ENCODE data around the gene DMGDH.
"Not testable (repeated sequence)": the region's sequence is repeated elsewhere in the genome, so short reads cannot be mapped to it uniquely, and the experiment has no call there.

Gene DMGDH

DNA sequence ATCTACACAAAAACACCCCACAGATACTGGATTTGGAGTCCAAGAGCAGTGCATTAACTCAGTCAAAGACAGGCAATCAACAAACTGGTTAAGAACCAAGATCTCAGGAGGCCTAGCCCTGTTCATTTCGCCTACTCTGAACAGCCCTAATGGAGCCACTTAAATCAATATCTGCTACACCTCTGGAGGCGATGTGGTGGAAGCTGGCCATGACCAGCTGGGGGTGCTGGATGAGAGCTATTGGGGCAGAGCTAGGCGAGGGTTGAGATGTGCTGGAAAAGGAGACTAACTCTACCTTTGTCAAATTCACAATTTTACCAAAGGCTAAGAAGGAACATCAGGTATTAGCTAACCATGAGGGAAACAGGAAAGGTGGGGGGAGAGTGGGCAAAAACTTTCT lies 61.1 kb downstream of the DMGDH start:
- no peak for DNase-seq

DNA sequence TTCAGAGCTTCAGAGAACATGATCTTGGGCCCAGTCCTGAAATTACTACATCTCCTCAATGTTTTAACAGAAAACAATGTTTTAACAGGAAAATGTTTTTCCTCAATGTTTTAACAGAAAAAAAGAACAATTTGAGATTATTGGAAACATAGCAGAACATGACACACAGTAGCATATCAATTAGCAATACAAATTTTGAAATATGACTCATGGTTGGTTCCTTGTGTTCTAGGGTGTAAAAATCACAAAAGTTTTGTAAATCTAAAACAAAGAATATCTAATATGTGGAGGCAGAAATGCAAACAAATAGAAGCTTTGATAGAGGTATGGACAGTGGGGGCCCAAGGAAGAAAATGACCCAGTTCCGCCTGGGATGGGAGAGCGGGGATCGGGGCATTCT lies 61.6 kb downstream of the DMGDH start:
- DNase-seq: no peak

DNA sequence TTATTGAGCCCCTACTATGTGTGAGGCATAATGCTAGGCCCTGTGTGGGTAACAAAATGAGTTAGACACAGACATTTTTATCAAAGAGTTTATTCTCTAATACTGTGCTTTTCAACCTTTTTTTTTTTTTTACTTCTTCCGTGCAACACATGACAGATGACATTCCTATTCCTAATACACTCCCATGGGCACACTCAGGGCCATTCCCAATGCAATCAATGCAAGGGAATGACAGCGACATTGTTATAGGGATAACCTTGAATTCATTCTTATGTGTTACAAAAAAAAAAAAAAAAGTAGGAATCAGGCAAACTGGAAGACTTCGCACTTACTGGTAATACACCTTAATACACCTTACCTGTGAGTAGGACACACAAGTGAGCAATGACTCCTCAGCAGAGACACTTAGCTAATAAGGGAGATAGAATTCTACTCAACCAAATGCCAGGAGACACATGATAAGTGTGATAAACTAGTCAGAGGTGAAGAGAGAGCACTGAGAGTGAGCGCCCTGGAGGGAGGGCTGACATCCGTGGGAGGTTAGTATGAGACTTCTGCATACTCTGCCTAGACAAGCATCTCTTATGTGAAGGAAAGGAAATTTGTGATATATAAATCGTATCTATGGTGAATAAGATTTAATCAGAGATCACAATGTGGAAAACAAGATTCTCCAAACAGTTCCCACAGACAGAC lies 63.4 kb downstream of the DMGDH start:
- no peak for DNase-seq

DNA sequence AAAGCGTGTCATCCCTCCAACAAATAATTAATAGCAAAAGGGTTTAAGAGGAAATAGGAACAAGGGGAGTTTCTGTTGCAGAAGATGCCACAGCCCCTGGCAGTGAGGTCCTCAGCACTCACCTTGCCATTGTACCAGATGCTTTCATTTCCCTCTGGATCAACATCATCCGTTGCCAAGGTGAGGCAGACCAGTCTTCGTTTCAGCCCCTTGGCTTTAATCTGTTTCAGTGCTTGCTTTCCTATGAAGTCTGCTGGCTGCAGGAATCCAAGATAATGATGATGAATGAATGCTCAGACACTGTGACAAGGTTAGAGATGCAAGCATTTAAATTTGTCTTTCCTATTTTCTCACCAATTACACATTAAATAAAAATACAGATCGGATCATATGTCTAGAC lies 64.3 kb downstream of the DMGDH start:
- DNase-seq: no peak

DNA sequence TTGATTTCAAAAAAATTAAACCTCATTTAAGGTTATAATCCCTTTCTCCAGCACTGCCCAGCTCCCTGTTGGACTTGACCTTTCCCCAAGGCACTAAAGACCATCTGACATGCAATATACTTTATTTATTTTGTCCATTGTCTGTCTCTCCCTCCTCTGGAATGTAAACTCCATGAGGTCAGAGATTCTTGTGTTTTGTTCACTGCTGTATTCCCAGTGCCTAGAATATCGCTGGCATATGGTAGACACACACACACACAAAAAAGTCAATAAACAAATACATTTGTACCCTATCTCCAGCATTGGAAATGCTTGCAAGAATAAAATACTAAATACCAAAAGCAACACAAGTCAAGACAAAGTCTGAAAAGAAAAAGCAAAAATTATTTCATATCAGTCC lies 67.1 kb downstream of the DMGDH start:
- no peak for DNase-seq

DNA sequence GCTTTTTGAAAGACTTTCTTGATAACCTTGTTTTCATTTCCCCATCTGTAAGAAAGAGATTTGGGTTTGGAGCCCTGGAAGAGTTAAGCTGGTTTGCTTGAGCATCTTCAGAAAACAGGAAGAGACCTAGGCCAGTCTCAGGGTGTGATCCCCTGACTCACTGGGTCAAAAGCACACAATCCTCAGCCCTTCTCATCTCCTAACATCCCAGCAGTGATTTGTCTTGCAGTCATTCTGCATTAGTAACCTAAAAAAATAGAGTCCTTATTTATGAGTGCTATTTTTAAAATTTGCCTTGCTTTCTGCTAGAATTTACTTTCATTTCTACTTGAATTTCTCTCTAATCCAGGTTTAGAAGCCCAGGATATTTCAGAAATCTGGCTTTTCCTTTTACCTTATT lies 68.0 kb downstream of the DMGDH start:
- no peak for DNase-seq

DNA sequence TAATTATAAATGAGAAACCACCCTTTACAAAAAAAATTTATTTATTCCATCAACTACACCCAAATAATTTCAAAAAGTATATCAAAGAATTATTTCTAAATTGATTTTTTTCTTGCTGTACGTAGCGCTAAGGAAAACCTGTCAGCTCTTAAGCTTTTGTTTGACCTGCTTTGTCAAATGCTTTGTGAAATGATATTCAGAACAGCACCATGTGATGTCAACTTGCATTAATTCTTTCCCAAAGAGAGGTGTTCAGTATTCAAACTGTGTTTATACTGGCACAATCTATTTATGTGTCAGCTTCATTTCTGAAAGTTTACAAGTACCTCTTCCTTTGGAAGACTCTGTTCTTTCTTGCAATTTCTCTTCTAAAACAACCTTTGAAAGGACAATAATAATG lies 72.4 kb downstream of the DMGDH start:
- no peak for DNase-seq

DNA sequence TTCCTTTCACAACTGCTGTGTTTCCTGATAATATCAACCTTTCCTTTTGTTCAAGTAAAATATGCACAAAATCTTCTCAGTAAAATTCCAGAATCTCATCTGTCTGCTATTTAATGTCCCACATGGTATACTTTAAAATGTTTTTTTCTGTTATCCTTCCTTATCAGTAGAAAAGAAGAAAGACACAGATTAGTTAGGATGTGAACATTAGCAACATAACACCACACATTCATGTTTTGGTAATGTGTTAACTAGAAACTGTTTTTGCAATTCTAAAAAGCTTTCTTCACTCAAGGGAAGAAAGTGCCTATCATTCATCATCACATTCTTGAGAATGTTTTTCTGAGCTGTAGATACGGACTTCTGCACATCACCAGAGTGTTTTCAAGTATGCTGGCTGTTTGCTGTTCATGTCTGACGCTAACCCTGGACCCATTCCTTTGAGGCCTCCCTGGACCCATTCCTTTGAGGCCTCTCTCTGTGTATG lies 73.9 kb downstream of the DMGDH start:
- DNase-seq: no peak

DNA sequence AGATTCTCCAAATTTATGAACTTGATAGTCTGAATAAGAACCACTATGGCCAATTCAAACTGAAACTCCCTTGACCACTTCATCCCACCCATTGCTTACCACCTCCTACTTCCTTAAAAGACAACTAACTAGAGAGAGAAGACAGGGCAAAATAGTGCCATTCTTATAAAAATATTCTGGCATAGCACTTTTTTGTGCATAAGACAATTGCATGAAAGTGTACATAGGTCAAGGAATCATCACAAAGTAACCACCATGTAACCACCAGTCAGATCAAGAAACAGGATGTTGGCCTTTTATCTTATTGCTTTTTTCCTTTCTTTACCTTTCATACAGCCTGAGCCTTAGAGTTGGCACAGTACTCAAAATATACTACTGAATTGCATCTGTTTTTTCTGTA lies 76.3 kb downstream of the DMGDH start:
- no peak for DNase-seq

DNA sequence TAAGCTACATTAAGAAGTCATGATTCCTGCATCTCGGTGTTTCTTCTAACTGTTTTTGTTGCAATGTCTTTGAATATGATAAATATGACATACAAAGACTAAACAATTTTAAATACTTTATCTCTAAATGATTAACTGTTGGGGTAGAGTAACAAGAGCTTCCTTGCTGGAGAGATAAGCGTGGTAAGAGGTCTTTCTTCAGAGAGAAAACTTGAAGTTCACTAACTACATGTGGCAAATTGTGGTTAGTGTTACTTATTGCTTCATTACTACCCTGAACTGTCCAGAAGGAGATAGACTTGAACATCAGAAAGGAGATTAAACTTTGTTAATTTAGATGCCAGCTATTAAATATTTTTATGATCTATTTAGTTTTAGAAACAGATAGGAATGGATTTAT lies 77.3 kb downstream of the DMGDH start:
- DNase-seq: no peak

DNA sequence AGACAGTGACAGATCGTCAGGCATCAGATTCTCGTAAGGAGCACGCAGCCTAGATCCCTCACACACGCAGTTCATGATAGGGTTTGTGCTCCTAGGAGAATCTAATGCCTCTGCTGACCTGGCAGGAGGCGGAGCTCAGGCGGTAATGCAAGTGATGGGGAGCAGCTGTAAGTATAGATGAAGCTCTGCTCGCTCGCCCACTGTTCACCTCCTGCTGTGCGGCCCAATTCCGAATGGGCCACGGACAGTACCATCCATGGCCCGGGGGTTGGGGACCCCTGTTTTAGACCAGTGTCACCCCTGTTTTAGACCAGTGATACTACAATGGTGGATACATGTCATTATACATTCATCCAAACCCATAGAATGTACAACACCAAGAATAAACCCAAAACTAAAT lies 80.4 kb downstream of the DMGDH start:
- no peak for DNase-seq

DNA sequence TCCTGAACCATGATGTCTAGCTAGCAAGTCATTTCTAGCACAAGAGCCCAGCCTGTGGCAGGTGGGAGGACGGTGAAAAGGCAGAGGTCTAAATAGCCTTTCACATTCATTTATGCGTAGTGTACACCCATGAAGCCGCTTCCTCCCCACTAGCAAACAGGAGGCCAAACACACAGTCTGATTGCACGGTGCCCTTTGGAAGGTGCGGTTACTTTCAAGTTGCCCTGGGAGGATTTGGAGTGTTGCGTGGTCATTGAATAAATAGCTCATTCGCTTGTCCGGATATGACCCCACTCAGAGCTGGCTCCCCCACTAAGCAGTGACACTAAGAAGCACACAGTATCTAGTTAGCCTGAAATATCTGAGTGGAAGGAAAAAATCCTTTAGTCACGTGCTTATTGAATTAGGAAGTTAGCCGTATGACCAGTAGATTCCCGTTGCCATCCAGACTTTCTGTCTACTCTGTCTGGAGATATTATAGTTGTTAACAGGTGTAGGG lies 83.7 kb downstream of the DMGDH start:
- peak in 1 of 2 donors; percentile 20 for DNase-seq

DNA sequence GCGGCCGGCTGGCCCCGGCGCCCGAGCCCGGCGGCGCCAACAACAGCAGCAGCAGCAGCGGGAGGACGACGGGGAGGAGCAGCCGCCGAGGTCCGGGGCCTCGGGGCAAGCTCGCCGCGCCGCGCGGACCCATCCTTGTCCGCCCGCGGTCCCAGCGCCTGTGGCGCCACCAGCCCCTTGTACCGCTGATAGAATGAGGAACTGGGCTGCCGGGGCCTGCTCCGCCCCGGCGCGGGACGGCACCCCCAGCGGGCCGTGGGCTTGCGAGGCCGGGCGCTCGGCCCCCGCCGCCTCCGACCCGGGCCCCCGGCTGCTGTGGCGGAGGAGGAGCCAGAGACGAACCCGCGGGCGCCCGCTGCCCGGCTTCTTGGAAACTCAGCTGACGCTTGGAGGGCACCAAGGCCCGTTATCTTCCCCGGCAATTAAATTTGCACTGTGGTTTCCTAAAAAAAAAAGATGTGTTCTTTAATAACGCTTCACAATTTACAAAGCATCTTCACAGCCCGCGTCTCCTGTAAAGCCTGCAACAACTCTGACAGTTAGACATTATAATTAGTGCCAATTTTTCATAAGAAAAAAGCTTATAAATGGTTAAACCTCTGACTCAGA lies 84.3 kb downstream of the DMGDH start, which contains the start of gene ARSB:
TSS of gene ARSB (minus strand) at position 195 of the 609 bp plus-strand sequence. CDS start at position 133, 62 bp downstream.
- peak; percentile 58 to 64 for DNase-seq

DNA sequence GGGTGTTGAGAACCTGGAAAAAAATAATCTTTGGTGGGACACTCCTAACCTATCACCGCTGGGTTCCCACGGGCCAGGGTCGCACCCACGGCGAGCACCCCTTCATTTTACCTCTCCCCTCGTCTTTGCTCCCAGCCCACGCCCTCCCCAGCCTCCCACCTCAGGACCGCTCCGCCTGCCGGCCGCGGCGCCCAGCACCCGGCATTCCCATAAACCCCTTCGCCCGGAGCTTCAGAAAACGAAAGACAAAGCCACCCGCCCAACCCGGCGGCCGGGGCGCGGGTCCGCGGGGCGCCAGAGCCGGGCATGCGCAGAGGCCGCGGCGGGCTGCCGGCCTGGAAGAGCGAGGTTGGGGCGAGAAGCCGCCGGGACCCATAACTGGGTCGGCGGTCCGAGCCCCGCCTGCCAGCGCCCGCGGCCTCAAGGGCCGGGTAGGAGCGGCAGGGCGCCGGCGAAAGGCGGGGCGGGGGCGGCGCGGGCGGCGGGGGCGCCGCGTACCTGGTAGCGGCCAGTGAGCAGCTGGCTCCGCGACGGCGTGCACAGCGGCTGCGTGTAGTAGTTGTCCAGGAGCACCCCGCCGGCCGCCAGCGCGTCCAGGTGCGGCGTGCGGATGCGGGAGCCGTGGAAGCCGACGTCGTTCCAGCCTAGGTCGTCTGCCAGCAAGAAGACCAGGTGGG lies 84.9 kb downstream of the DMGDH start:
- DNase-seq: peak; percentile 86

DNA sequence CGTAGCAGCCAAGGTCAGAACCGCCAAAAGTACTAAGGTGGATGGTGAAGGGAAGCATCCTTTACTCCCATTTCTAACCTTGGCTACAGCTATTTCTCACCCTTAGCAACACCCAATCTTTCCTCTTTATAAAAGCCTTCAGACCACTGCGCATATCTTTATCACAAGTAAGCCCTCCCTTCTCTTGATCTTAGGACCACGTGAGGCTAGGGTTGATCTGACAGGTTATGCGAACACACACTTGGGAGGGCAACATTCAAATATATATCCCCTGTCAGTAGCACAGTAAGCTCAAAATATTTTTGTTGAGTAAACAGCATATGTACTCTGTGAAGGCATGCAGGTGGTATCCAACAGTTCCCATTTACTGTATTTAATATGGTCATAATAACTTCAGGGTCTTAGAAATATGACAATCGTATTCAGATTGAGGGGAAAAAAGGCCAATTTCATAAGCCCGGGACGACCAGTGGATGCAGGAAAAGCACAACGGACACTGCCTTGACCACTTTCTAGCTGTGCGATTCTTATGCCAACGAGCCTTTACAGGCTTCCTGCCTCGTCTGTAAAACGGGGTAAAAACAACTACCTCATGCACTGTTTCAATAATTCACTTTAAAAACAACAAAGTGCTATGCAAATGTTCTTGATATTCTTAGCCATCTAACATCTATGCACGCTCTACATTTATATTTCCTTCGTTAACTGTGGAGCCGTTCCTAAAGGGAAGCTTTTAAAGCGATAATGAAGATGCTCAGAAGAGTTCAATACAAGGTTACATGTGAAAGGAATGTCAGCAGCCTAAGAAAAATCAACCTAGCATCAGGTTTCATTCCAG lies 85.7 kb downstream of the DMGDH start:
- no peak for DNase-seq

DNA sequence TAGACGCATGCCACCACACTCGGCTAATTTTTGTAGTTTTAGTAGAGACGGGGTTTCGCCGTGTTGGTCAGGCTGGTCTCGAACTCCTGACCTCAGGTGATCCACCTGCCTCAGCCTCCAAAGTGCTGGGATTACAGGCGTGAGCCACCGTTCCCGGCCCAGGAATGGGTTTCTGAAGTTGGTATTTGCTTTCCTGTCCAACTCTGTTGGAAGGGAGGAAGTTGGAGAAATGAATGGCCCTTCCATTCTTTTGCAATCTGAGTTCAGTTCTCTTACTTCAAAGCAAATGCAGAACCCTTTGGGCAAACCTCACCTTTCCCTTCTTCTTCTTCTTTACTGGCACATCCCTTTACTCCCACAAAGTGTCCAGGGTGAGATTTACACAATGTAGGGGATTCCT lies 86.3 kb downstream of the DMGDH start:
- DNase-seq: not testable (repeated sequence)

DNA sequence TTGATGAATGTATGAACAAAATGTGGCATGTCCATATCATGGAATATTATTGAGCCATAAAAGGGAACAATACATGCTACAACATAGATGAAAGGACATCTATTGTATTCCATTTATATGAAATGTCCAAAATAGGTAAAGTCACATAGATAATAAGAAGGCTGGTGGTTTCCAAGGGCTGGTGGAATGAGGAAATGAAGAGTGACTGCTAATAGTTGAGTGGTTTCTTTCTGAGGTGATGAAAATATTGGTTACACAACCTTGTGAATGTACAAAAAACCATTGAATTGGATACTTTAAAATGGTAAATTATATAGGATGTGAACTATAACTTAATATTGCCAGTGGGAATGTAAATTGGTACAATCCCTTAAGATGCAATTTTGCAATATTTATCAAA lies 89.6 kb downstream of the DMGDH start:
- no peak for DNase-seq

DNA sequence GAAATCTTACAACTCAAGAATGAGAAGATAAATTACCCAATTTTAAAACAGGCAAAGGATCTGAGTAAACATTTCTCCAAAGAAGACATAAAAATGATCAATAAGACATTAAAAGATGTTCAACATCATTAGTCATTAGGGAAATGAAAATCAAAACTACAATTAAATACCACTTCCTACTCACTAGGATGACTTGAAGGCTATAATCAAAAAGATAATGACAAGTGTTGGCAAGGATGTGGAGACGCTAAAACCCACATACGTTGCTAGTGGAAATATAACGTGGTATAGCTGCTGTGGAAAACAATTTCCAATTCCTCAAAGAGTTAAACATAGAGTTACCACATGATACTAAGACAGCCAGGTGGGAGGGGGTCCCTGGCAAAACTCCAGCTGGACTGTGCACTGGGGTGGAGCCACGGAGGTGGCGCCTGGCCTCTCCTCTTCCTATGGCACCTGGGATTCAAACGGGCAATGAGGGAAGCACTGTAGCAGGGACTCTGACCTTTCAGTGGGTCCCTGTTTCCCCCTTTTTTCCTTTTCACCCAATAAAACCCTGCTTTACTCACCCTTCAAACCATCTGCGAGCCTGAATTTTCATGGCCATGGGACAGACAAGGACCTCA lies 90.2 kb downstream of the DMGDH start:
- no peak for DNase-seq

DNA sequence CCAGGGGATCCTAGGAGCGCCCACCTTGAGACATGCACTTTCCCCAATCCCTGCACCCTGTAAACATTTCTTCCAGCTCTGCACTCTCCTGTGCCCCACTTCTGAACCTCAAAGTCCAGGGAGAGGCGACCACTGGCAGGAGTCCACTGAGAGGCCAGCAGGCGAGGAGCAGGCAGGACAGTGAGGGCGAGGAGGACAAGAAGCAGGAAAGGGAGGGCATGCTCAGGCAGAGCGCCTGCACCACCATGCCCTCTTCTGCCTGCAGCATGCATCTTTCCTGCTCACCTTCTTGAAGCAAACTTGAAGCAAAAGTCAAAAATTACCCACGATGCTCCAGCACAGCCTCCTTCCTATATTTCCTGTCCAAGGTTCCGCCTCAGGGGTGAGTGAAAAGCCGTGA lies 94.4 kb downstream of the DMGDH start:
- no peak for DNase-seq

DNA sequence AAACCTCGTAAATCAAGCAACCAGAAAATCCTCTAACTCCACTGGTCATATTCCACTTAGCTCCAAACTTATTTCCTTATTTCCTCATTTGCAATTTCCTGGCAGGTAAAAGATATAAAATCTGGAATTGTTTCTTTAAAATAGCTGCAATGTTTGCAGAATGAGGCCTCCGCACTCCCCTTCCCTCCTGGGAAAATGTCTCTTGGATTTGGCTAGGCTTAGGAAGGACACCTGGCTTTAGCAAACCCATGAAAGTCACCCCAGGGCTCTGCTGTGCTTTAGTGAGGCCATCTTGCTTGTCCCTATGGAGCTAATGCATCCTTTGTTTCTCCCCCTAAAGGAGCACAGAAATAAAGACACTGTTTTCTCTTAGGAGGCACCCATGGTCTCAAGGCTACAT lies 94.9 kb downstream of the DMGDH start:
- no peak for DNase-seq

DNA sequence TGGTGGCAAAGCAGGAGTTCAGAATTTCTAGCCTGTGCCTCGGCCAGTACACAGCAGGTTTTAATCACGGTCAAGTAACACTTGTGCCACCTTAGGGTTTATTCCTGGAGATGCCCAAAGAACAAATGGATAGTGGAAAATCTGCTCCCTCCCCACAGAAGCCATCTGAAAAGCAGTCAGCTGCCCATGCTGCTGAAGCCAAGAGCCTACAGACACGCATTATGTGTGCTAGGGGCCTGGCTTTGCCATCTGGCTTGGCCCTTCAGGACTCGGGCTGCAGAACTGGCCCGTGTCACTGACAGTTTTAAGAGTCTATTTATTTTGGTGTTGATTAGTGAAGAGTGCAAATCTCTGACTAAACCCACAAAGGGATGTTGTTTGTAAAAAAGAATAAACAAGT lies 95.5 kb downstream of the DMGDH start:
- peak; percentile 25 to 59 for DNase-seq

DNA sequence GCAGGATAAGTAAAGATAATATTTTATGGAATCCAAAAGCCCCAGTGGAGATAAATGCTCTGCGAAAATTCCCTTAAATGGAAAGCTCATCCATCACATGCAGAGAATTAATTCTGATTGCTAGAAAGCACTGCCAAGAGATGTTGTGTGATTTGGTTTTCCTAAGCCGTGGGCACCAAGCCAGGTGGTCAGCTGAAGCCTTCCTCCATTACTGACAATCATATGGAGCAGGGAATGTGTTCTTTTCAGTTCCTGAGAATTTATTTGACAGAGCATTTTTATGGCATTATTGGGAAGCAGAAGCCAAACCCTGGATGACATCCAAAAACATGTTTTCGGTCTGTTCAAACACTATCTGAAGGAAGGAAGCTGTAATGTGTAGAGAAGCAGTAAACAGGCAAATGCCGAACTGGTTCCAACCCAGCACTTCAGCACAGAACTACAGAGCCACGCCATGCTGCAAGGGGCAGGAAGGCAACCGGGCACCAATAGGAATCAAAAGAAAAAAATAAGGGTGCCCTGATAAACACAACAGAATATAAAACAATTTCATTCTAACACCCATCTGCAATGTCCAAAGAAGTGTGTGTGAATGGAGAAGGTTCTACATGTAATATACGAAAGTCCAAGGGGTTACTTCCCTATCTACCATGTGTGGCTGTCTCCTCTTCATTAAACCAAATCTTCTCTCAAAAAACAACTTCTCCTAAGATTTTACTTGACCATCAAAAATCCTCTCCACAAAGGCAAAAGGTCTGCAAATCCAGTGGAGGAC lies 96.6 kb downstream of the DMGDH start:
- DNase-seq: peak in 1 of 2 donors; percentile 9
